HG03060 (cell line): Measurements from ENCODE around the gene CRACR2A.

ENCODE experiments used
- ATAC-seq: cut with Tn5 transposase; IDR thresholded peaks from one replicate; pipeline ENCODE4 v1.9.1; 2021; ENCODE audit warnings: low read depth, moderate number of reproducible peaks; ENCODE audit not compliant: unreplicated experiment

The CRACR2A gene

DNA sequence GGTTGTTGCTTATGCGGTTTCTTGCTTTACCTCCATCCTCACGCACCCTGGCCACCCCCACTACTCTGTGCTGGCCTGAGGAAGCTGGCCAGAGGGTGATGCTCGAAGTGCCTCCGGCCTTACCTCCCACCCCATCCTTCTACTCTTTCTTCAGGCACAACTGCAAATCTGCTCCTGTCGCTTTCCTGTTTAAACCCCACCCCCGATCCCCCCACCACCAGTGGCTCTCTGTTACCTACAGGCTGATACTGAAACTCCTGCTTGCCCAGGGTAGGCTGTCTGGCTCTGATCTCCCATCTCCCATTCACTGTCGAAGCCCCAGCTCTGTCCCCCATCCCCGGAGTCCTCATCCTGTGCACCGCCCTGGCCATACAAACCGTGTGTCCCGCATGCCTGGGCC is 150.4 kb downstream of the CRACR2A start:
- ATAC-seq, result no peak

DNA sequence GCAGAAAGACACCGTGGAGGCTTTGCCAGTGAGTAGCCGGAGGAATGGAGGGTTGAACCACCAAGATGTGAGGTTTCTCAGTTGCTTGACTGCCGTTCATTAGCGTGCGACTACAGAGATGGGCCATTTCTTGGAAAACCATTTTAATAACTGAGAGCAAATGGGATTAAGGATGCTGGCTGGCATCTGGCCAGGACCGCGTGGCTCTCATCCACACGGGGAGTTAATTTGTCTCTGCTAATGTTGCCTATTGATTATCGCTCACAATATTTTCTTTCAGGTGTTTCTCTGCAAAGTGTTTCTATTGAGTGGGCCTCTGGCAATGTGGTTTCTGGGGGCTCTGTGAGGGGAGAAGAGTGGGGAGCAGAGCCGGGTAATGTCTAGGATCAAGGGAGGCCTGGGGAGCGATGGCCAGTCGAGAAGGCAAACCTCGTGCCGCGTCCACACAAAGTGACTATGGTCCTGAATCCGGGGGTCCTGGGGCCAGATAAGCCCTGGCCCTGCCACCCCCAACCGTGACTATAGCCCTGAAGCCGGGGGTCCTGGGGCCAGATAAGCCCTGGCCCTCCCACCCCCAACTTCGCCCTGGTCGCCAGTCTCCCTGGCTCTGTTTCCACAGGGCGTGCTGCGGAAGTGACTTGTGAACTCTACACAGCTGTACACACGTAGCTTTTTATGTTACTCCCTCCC is 151.3 kb downstream of the CRACR2A start:
- no peak for ATAC-seq

GRCh38 chr12:3600951-3601350 is 152.0 kb downstream of the CRACR2A start:
- no peak for ATAC-seq

DNA sequence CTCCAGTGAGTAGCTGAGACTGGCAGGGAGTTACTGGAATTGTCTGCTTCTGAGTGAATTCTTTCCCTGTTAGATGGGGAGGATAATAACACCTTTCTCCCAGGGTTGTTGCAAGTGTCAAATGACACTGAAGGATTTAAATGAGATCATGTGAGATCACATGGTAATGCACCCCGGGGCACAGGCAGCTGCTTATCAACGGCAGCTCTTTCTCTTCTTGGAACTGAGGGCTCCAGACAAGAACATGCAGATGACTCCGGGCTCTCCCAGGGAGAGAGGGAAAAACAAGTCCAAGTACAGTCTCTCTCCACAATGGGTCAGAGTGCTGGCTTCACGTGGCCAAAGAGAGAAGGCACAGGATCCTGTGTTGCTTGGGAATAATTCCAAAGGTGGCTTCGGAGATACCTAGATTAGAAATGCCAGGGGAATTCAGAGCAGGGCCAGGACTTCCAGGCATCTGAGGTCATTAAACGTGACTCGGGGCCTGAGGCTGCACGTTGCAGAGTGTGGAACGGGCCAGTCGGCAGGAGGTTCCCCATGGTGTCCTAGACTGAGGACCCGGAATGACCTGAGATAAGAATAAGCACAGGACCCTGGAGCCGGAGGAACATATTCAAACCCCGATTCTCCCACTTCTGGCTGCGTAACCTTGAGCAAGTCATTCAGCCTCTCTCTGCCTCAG is 152.7 kb downstream of the CRACR2A start:
- ATAC-seq, result no peak

DNA sequence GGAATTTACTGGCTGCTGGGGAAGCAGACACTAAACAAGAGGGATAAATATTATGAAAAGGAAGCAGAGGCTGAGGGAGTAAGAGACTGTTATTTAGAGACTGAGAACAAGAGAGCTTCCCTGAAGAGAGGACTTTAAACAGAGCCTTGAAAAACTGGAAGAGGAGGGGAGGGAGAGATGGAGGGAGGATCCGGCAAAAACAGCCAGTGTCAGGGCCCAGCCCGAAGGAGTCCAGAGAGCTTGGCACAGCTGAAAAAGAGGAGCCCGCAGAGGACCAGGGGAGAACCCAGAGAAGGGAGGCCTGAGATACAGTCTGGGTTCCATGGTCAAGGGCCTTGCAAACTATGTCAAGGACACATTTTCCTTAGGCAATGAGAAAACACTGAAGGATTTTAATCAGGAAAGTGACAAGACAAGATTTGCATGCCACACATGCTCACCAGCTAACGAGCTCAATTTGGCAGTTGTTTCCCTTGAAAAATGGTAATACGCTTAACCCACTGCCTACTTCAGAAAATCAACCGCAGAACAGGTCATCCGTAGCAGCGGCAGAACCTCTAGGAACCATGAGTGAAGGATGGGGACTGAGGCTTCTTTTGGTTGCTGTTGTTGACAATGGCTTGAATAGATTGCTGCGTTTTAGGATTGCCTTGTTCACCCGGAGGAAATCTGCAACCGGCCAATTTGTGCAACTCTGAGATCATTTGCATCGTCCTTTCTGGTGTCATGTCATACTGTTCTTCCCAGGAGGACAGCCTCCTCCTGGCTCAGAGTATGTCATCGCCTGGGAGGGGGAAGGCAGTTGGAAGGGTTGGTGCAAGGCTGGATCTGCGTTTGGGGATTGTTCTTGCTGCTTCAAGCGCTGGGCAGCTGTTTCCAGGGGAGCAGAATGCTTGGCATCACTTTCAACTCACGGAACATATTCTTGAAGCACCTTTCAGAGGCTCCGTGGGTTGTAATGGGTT is 153.7 kb downstream of the CRACR2A start:
- ATAC-seq, result no peak

- no peak for ATAC-seq
These were observed 155.2 kb downstream of the CRACR2A start for GRCh38 chr12:3597526-3598210.

DNA sequence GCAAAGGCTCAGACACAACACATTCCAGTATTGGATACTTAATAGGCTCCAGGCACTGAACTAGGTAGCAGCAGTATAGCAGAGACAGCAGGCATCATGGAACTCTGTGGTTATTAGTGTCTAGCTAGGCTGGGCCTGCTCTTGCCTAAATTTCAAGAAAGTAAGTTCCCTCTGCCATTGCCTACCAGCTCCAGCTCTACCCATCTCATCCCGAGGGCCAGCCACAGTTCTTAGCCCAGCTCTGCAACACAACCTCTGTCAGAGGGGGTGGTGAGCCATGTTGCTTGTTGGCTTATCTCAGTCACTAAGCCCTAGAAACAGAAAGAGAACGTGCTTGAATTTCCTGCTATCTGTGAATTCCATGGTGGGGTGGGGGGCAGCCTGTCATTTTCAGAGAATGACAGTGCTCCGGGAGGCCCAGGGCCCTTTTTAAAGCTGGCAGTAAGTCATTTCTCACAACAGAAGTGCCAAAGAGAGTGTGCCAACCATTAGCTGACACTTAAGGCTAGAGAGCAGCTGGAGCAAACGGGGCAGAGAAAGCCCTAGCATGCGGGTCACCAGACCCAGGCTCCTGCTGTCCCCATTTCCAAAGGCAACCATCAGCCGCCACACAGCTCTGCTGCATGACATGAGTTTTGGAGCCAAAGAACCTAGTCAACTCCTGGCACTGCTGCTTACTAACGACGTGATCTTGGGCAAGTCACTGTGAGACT is 156.1 kb downstream of the CRACR2A start:
- ATAC-seq, result no peak

DNA sequence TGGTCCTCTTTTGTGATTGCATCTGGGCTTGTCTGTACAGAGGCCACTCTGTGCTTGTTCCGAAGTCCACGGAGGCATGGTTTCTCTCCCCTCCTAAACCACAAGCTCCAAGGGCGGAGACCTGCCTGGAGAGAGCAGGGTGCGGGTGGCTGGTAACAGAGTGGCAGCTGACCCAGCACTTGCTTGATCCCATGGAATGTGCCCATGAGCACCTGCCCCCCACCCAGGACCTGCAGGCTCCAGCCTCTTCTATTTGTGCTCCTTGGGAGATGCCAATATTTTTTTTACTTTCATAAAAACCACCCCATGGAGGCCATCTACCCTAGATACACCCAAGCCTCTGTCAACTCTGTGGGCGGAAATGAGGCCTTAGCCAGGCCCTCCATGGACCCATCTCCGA is 157.2 kb downstream of the CRACR2A start:
- ATAC-seq, result no peak

DNA sequence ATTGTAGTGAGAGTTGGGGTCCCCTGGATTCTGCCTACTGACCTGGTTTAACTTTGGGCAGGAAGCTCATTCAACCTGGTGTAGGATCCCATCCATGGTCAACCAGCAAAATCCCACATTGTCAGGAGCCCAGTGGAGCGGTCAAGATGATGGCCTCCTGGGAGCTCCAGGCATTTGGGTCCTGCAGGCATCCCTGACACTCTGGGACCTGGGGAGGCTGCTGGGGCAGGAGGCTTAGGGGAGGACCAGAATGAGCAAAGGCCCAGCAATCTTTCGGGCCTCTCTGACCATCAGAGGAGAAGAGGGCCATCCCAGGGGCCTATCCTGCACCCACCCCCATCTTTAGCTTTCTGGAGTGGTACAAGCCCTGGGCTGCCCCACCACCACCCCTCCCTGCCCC is 157.9 kb downstream of the CRACR2A start:
- no peak for ATAC-seq

DNA sequence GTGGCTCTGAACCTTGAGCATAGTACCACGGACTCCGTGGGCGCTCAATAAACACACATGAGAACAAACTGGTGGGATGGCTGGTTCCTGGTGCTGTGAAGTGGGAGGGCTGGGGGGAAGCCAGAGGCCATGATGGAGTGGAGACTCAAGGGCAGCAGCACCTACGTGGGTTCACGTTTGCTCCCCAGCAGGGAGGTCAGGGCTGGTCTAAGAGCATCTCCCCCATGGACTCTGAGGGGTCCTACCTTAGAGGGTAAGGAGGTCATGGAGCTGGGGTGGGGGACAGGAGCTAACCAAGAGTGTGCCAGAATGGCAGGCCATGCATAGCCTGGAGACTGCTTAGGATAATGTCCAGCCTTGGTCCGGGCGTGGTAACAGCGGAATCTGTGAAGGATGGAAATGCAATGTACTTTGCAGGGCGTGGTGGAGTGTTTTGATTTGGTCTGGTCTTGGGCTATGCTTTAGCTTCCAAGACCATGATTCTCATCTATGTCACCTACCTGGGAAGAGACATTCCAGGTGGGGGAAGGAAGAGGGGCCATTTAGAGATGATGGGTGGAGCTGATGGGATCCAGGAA is 158.9 kb downstream of the CRACR2A start:
- no peak for ATAC-seq

GRCh38 chr12:3592856-3593625 is 159.9 kb downstream of the CRACR2A start:
- ATAC-seq, result no peak

DNA sequence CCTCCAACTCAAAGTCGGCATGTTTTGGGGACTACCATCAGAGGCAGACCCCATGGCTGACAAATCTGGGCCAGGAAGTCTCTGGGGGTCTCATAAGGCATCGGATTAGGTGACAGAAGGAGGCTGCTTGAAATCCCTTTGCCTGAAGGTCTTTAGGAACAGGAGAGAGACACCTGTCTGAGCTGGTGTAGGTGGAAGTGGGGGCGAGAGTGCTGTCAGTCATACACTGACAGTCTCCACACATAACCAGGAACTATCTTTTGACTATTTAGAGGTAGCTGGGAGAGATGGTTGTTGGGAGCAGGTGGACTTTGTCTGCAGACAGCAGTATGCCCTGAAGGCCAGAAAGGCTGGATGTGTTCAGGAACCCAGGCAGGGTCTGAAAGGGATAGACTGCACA is 163.2 kb downstream of the CRACR2A start:
- ATAC-seq, result no peak

DNA sequence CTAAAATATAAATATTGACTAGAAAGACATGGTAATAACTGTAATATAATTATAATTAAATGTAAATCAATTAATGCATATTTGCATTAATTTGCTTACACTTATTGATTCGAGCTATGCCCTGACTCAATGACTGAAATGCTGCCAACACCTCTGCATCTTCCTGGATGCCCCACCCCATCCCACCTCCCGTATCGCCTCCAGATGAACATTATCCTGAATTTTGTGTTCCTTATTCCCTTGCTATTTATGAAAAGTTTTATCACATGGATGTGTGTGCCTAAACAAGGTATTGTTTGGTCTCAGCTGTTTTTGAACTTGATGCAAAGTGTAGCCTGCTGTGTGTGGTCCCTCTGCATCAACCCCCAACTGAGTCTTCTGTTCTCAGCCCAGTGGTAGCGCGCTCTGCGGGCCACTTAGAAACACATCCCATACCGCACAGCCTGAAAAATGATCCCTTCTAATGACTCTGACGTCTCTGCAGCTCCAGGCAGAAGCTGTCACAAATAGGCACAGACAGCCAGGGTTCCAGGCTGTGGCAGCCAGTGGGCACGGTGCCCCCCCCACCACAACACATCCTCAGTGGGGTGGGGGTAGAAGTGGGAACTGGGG is 165.4 kb downstream of the CRACR2A start:
- no peak for ATAC-seq

DNA sequence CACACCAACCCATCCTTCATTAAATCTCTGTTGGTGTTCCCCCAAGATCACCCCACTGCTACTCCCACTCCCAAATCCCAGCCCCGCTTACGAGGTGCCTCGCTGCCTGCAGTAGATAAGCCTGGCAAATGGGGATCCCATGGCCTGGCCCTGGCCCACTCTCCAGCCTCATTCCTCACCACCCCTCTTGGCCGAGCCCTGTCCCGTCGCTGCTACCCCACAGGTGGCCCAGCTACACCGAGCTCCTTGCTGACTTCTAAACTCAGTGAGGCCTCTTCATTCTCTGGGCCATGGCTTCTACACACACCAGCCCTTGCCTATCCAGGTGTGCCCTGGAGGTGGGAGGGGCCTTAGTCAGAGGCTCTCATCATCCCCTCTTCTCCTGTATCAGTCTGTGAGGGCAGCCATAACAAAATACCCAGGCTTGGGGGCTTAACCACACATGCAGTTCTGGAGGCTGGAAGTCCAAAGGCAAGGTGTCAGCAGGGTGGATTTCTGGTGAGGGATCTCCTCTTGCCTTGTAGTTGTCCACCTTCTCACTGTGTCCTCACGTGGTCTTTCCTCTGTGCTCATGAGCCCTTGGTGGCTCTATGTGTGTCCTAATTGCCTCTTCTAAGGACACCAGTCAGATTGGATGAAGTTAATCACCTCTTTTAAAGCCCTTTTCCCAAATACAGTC is 169.1 kb downstream of the CRACR2A start:
- ATAC-seq, result no peak

GRCh38 chr12:3580094-3580749 is 172.7 kb downstream of the CRACR2A start:
- ATAC-seq, result no peak

DNA sequence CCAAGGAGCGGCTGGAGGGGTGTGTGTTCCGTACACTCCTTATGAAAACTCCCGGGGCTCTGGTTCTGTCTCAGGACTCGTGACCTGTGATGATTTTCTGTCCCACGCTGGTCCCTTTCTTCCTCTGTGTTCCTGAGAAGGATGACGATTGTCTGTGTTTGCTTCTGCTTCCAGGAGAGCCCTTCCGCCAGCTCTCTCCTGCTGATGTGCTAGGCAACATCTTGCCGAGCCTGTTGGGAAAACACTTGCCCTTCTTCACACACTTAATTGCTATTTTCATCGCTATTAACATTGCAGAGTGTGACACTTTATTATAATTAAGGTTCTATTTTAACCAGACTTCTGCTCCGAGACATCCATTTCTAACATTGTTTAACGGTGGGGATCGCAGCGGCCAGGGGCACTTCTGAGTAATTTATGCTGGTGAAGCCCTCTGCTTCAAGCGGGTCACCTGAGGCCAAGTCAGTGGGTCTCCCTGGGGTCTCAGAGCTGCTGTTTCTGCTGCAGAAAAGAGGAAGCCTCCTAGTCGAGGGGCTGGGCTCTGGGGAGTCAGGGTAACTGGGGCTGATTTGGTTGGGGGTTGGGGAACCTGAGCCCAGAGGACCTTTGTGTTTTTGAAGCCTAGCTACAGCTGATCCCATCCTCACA is 173.3 kb downstream of the CRACR2A start:
- ATAC-seq, result no peak

- no peak for ATAC-seq
These were observed 174.4 kb downstream of the CRACR2A start for GRCh38 chr12:3578557-3578956.
